HepG2 (cell line): ENCODE results near the gene HINT2.

Experiments used
- EP300 ChIP-seq, 3 experiments: sonication (generic) in 1 of 3; formaldehyde crosslinking in 1 of 3; IDR thresholded peaks; 2 replicates each; pipeline versions ENCODE4 v1.5.1 to v1.6.1; 2011 to 2020; ENCODE audit warnings: low read depth in 2 of 3, low read length in 2 of 3, borderline replicate concordance in 1 of 3, improper control_type of control experiment in 1 of 3, mild to moderate bottlenecking in 1 of 3, missing genetic modification reagents in 1 of 3, moderate library complexity in 1 of 3
- FOXC1 ChIP-seq: sonication (generic); formaldehyde crosslinking; IDR thresholded peaks from 2 replicates; pipeline ENCODE4 v1.8.0; 2022; ENCODE audit warnings: mild to moderate bottlenecking, missing genetic modification reagents, borderline replicate concordance
- SIN3A ChIP-seq: IDR thresholded peaks from 2 replicates; pipeline ENCODE4 v1.6.1; 2011; ENCODE audit warnings: low read depth, mild to moderate bottlenecking, control low read depth, low read length, borderline replicate concordance
- STAG1 ChIP-seq: sonication (generic); formaldehyde crosslinking; IDR thresholded peaks from 2 replicates; pipeline ENCODE4 v1.4.0; 2020; ENCODE audit warnings: missing genetic modification reagents
- TBP ChIP-seq: sonication (generic); formaldehyde crosslinking; IDR thresholded peaks from 2 replicates; pipeline ENCODE4 v1.5.0; 2020; ENCODE audit warnings: missing genetic modification reagents
- TRIM24 ChIP-seq: sonication (generic); formaldehyde crosslinking; IDR thresholded peaks from 2 replicates; pipeline ENCODE4 v1.8.0; 2022; ENCODE audit warnings: mild to moderate bottlenecking, missing genetic modification reagents
- ZBTB44 ChIP-seq: sonication (generic); formaldehyde crosslinking; IDR thresholded peaks from 2 replicates; pipeline ENCODE4 v1.4.0; 2020; ENCODE audit warnings: missing genetic modification reagents
- ZNF263 ChIP-seq: sonication (generic); formaldehyde crosslinking; IDR thresholded peaks from 2 replicates; pipeline ENCODE4 v1.4.0; 2020; ENCODE audit warnings: missing genetic modification reagents

GRCh38 chr9:35808433-35808832 lies 6.4 kb downstream of the HINT2 start:
- TF ChIP-seq FOXC1 (CRISPR knock-in tag) (no peak), TRIM24 (CRISPR knock-in tag) (no peak), STAG1 (CRISPR knock-in tag) (no peak), TBP (CRISPR knock-in tag) (no peak), EP300 (IDR thresholded peaks at IDR 0.05; ENCODE audit: low read depth in 2 of 2, low read length in 2 of 2) (no peak), EP300 (CRISPR knock-in tag; IDR thresholded peaks at IDR 0.05; ENCODE audit: borderline replicate concordance) (no peak), ZBTB44 (CRISPR knock-in tag) (no peak), SIN3A (no peak), ZNF263 (CRISPR knock-in tag) (no peak)
